Measurements from ENCODE around the gene PRSS16.
A peak's percentile ranks its signal among the peaks of the same experiment; 100 is the strongest.
"Not testable (repeated sequence)": the region's sequence is repeated elsewhere in the genome, so short reads cannot be mapped to it uniquely, and the experiment has no call there.

PRSS16 gene

DNA sequence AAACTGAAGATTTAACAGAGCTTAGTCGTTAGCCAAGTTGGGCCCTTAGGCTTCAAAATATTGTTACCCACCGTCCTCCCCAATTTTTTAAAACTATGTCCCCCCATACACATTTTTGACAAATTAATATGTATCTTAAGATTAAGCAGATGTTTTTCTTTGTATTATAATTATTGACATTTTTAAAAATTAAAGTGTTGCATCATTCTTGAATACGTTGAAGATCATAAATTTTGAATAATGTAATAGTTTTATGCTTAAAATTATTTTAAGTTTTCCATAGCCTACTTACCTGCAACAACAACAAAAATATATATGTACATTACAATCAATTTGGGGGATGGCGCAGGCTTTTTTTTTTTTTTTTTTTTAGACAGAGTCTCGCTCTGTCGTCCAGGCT lies 8.2 kb upstream of the PRSS16 start:
- in situ Hi-C loops (cut with MboI; ENCODE audit: low pct_unique_long_range_greater_than_20kb, low sequenced_read_pairs) = no loop called here
- no peak for DNase-seq

- DNase-seq = no peak
- in situ Hi-C loops (cut with MboI; ENCODE audit: low pct_unique_long_range_greater_than_20kb, low sequenced_read_pairs) = no loop called here
These were observed 6.1 kb upstream of the PRSS16 start for GRCh38 chr6:27241443-27241842.

GRCh38 chr6:27242589-27243265 lies 4.8 kb upstream of the PRSS16 start:
- no peak for DNase-seq
- in situ Hi-C loops (cut with MboI; ENCODE audit: low pct_unique_long_range_greater_than_20kb, low sequenced_read_pairs) = no loop called here

GRCh38 chr6:27248783-27249182 lies 1.3 kb downstream of the PRSS16 start:
- in situ Hi-C loops (cut with MboI; ENCODE audit: low pct_unique_long_range_greater_than_20kb, low sequenced_read_pairs) = no loop called here
- DNase-seq = no peak

GRCh38 chr6:27250277-27251111 lies 3.0 kb downstream of the PRSS16 start:
- in situ Hi-C loops (cut with MboI; ENCODE audit: low pct_unique_long_range_greater_than_20kb, low sequenced_read_pairs) = no loop called here
- no peak for DNase-seq

DNA sequence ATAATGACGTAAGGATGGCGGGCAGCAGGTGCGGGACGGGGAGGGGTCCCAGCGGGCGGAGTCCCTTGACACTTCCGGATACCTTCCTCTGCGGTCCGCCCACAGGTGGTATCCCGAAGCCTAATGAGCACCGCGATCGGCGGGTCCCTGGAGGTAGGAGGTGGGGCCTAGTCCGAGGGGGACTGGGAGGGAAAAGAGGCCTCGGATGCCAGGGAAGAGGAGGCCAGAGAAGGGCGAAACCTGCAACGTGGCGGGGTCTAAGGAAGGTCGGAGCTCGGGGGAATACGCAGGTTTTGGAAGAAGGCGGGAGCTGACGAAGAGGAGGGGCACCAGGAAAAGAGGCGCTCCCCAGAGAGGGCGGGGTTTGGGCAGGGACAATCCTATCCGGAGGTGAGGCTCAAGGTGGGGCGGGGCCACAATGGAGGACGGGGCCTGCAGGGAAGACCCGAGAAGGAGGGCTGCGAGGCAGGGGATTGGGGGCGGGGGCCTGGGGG lies 3.7 kb downstream of the PRSS16 start:
- in situ Hi-C loops (cut with MboI; ENCODE audit: low pct_unique_long_range_greater_than_20kb, low sequenced_read_pairs) = no loop called here
- peak; percentile 87 for DNase-seq

DNA sequence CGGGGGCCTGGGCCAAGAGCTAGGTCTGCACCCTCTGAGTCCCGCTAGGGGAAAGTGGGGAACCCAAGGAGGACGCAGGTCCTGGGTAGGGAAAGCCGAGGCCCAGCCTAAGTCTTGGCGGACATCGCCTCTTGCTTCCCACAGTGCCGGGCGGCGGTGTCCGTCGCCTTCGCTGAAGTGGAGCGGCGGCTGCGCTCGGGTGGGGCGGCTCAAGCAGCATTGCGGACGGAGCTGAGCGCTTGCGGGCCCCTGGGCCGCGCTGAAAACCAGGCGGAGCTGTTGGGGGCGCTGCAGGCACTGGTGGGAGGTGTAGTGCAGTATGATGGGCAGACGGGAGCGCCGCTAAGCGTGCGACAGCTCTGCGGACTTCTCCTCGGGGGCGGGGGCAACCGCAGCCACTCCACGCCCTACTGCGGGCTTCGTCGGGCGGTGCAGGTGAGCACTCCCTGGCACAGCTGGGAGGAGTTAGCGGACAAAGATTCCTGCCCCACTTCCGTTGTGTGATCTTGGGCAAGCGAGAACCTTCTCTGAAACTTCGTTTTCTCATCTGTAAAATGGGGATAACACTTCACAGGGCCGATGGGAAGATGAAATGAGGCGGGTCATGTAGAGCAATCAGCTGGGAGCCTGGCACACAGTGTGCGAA lies 4.2 kb downstream of the PRSS16 start:
- peak; percentile 95 for DNase-seq

DNA sequence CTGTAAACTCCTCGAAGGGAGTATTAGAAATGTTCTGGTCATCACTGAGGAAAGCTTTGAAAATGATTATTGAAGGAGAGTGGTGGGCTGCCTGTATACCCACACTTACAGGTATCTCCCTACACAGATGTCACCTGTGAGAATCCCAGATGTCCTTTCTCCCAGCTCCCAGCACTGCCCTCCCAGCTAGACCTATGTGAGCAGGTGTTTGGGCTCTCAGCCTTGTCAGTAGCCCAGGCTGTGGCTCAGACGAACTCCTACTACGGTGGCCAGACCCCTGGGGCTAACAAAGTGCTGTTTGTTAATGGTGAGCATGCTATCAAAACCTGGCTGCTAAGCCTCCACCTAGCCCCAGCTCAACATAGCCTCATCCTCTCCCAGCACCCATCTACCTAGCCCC lies 7.1 kb downstream of the PRSS16 start:
- DNase-seq = no peak
- in situ Hi-C loops (cut with MboI; ENCODE audit: low pct_unique_long_range_greater_than_20kb, low sequenced_read_pairs) = no loop called here

More for the DNA sequence above, 4.2 kb downstream of the PRSS16 start:
- in situ Hi-C loops (cut with MboI; ENCODE audit: low pct_unique_long_range_greater_than_20kb, low sequenced_read_pairs) = no loop called here

DNA sequence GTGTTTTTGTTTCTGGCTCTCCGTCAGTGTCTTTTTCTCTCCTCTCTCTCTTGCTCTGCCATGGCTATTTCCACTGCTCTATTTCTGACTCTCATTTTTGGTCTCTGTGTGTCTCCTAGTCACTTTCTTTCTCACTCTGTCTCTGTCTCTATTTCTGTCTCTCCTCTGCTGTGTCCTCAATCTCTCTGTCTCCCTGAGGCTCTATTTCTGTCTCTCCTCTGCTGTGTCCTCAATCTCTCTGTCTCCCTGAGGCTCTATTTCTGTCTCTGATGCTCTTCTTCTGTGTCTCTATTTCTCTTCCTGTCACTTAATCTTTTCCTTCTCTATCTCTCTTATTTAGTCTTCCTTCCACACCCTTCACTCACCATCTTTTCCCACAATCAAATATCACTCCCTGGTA lies 8.4 kb downstream of the PRSS16 start:
- DNase-seq = no peak
- in situ Hi-C loops (cut with MboI; ENCODE audit: low pct_unique_long_range_greater_than_20kb, low sequenced_read_pairs) = no loop called here

DNA sequence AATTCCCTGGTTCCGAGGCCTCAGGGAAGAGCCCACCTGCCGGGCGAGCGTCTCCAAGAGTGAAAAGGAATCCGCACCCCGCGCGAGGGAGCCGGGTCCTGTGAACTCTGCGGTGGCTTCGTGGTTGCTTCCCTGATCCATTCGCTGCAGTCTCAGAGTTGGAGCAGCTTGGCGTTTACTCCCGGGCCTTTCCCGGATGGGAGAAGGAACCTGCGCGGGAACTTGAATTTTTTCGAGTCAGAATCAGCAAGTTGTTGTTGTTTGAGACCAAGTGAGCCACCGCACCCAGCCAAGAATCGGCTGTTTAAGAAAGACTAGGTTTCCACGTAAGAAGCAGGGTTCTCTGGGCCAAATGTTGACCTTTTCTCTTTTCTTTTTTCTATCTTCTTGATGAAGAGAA lies 12.9 kb downstream of the PRSS16 start:
- no peak for DNase-seq
- in situ Hi-C loops (cut with MboI; ENCODE audit: low pct_unique_long_range_greater_than_20kb, low sequenced_read_pairs) = no loop called here

DNA sequence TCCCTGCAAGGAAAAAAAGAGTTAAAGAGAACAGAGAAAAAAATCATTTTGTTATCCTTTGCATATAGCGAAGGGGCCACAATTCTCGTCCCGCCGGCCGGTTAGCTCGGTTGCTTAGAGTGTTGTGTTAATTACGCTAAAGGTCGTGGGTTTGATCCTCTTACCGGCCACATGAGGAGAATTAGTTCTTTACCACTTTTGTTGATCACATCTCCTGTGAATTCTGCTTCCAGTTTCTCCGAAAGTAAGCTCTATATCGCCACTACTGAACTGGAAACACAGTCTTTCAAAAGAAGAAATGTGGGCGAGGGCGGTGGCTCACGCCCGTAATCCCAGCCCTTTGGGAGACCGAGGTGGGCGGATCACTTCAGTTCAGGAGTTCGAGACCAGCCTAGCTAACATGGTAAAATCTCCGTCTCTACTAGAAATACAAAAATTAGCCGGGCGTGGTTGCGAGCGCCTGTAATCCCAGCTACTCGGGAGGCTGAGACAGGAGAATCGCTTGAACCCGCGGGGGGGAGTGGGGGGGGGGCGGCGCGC lies 13.4 kb downstream of the PRSS16 start:
- in situ Hi-C loops (cut with MboI; ENCODE audit: low pct_unique_long_range_greater_than_20kb, low sequenced_read_pairs) = no loop called here
- no peak for DNase-seq

DNA sequence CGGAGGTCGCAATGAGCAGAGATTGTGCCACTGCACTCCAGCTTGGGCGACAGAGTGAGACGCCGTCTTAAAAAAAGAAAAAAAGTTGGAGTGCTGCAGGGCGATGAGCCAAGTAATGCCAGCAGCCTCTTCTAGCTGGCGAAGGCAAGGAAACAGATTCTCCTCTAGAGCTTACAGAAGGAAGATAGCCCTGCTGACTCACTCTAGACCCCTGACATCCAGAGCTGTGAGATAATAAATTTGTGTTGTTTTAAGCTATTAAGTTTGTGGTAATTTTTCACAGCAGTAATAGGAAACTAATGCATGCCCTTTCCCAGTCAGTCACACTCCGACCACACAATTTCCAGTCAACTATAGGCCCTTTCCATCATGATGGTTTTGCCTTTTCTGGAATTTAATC lies 16.4 kb downstream of the PRSS16 start:
- in situ Hi-C loops (cut with MboI; ENCODE audit: low pct_unique_long_range_greater_than_20kb, low sequenced_read_pairs) = no loop called here
- DNase-seq = no peak

DNA sequence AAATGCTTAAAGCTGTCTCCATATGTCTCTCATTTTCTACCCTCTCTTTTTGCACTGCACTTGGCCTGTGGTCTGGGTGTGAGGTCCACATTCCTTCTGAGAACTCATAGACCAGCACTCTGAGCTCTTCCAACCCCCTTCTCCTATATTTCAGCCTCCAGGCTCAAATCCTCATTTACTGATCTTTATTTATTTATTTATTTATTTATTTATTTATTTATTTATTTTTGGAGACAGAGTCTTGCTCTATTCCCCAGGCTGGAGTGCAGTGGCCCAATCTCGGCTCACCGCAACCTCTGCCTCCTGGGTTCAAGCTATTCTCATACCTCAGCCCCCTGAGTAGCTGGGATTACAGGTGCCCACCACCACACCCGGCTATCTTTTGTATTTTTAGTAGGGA lies 19.5 kb downstream of the PRSS16 start:
- DNase-seq; in situ Hi-C loops (cut with MboI; ENCODE audit: low pct_unique_long_range_greater_than_20kb, low sequenced_read_pairs): not testable (repeated sequence)

DNA sequence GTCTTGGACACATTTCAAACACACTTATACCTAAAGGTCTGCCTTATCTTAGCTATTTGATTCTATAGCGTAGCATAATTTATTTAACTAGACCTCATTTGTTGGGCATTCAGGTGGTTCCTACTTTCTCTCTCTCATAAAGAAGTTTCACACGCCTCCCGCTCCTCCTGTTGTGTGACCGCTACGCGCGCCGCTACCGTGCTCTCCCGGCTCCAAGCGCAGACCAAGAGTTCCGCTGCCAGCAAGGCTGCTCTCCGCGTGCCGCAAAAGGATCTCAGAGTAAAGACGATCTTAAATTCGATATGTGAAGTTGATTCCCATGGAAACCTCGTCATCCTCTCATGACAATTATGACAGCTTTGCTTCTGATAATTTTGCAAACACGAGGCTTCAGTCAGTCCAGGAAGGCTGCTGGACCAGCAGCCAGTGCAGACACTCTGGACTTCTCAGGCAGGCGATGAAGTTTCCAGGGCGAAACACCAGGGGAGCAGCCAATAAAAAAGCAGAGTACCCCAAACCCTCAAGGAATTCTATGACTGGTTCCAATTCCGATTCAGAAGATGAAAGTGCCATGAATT lies 20.4 kb downstream of the PRSS16 start:
- no peak for DNase-seq
- in situ Hi-C loops (cut with MboI; ENCODE audit: low pct_unique_long_range_greater_than_20kb, low sequenced_read_pairs) = no loop called here

DNA sequence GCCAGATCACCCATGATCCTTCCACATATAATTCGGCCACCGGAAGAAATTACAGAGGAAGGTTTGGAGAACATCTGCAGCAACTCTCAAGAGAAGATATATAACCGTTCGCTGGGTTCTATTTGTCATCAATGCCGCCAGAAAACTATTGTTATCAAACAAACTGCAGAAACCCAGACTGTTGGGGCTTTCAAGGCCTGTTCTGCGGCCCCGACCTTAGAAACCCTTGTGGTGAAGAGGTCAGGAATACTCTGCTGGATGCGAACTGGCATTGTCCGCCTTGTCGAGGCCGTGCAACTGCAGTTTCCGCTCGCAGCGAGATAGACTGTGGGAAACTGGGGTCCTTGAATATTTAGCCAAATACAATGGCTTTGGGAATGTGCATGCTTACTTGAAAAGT lies 21.3 kb downstream of the PRSS16 start:
- in situ Hi-C loops (cut with MboI; ENCODE audit: low pct_unique_long_range_greater_than_20kb, low sequenced_read_pairs) = no loop called here
- DNase-seq = no peak

DNA sequence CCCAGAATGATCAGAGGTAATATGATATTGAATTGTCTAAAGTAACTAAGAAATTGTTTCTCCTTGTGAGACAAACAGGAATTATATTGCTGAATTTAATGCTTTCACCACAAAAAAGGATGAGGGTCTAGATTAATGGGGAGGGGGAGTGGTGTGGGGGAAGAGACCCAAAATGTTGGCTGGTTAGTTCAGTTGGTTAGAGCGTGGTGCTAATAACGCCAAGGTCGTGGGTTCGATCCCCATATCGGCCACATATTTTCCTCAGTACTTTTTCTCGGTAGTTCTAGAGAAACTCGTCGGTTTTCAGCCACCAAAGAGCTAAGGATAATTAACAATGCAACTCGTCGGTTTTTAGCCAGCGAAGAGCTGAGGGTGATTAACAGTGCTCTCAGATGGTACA lies 26.3 kb downstream of the PRSS16 start:
- DNase-seq = no peak
- in situ Hi-C loops (cut with MboI; ENCODE audit: low pct_unique_long_range_greater_than_20kb, low sequenced_read_pairs) = no loop called here

- no peak for DNase-seq
- in situ Hi-C loops (cut with MboI; ENCODE audit: low pct_unique_long_range_greater_than_20kb, low sequenced_read_pairs) = no loop called here
These were observed 27.8 kb downstream of the PRSS16 start for GRCh38 chr6:27275025-27275956.

DNA sequence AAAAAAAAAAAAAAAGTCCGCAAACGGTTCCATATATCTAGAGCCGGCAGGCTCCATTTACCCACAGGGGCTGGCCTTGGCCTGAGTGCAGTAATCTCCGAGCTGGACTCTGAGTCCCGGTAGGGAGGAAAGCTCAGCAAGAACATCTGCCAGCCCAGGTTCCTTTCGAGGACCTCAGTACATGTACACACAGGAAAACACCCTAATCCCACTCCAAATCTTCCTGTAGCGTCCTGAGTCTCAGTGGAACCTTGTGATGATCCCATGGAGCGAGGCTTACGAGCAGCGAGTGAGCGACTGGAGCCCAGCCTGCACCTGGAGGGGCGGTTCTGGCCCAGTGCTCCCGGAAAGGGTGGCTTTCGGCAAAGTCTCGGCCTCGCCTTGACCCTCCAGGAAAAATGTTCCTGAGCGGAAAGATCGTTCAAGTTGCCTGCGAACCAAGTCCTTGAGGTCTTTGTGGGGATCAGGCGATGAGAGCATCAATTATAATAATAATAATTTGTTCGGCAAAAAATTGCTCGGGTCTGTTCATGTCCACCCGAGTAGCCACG lies 32.1 kb downstream of the PRSS16 start:
- in situ Hi-C loops (cut with MboI; ENCODE audit: low pct_unique_long_range_greater_than_20kb, low sequenced_read_pairs) = no loop called here

More for the DNA sequence above, 32.1 kb downstream of the PRSS16 start:
- DNase-seq = no peak

Measured in KBM-7 (cell line).